ENCODE data around the gene POLDIP2.

POLDIP2 gene

DNA sequence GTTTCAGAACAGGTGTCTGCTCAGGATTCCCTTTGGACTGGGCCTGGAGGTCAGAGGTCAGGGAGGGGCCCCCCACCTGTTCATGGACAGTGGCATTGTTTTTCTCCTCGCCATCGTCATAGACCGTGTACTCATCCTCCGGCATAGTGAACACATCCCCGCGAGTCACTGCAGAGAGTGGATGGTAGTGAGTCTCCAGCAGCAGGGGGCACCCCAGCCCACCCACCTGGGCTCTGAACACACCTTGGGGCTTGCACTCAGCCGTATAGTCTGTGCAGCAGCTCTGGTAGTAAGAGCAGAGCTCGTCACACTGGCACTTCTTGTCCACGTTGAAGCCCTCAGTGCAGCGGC, 12.3 kb upstream of the POLDIP2 start:
- H3K36me3 ChIP-seq (ENCODE audit: control insufficient read depth, insufficient read depth, low read length) = no peaks in the 10 kb centered on the region
- H3K9me3 ChIP-seq (ENCODE audit: control insufficient read depth, low read length) = no peaks in the 10 kb centered on the region
- peaks cover 11% of the 10 kb centered on the region for H3K4me1 ChIP-seq (ENCODE audit: control insufficient read depth, insufficient read depth, low read length)

DNA sequence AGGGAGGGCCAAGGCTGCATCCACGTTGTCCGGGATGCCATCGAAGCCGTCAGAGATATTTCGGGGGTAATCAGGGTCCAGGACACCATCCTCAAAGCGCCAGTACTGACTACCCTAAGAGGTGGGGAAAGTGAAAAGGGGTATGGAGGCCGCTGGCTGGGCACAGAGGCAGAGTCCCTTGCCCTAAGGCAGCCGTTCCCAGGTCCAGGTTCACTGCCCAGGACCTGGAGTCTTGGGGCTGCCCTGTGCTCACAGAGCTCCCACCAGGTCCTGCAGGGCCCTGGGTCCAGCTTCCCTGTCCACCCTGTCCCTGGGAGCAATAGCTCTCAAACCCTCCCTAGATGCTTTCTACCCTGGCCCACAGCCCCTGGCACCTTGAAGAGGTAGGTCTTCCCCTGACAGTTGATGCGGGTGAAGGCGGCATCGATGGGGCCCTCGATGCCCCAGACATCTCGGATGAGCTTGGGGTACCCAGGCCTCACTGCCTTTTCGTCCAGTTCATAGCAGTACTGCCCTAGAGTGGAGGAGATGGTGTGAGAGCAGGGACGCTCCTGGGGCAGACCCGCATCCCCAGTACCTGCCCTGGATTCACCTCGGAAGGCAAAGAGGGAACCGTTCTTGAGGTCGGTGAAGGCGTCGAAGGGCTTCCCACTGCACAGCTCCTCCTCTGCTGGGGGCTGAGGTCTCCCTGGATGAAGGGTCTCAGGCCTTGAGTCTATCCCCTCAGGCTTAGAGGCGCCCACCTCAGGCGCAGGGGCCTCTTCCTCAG, 11.8 kb upstream of the POLDIP2 start:
- Histone ChIP-seq H3K27me3 (ENCODE audit: control insufficient read depth, insufficient read depth, low read length) (peaks cover 22% of the 10 kb centered on the region), H3K4me3 (ENCODE audit: low read length) (no peak overlapping the region), H3K36me3 (ENCODE audit: control insufficient read depth, insufficient read depth, low read length) (no peaks in the 10 kb centered on the region), H3K9me3 (ENCODE audit: control insufficient read depth, low read length) (no peaks in the 10 kb centered on the region), H3K9ac (ENCODE audit: low read length) (no peak overlapping the region), H3K4me1 (ENCODE audit: control insufficient read depth, insufficient read depth, low read length) (peaks cover 11% of the 10 kb centered on the region)

More for the DNA sequence above, 12.3 kb upstream of the POLDIP2 start:
- H3K4me3 ChIP-seq (ENCODE audit: low read length) = no peak overlapping the region
- H3K9ac ChIP-seq (ENCODE audit: low read length) = no peak overlapping the region
- peaks cover 22% of the 10 kb centered on the region for H3K27me3 ChIP-seq (ENCODE audit: control insufficient read depth, insufficient read depth, low read length)

DNA sequence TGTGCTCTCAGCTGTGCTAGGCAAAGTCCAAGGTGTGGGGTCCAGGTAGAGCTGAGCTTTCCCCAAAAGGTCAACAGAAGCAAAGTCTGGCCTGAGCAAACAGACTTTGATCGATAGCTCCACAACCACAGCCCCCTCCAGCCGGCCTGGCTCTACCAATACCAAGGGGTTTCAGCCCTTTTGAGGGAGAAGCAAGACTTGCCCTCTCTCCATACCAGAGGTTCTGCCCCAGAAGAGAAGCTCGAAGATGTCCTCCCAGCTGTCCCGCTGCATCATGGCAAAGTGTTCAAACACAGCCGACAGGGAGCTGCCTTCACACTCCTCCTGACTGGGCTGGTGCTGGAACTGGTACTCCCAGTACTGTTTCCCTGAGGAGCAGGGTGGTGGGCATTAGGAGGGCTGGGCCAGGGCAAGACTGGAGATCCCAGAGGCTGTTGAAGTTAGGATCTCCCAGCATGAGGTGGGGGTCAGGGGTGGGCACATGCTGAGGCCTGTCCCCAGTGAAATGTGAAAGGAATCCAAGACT, 11.0 kb upstream of the POLDIP2 start:
- no peak overlapping the region for H3K9ac ChIP-seq (ENCODE audit: low read length)
- H3K9me3 ChIP-seq (ENCODE audit: control insufficient read depth, low read length) = no peaks in the 10 kb centered on the region
- peaks cover 19% of the 10 kb centered on the region for H3K27me3 ChIP-seq (ENCODE audit: control insufficient read depth, insufficient read depth, low read length)
- H3K4me3 ChIP-seq (ENCODE audit: low read length) = no peak overlapping the region
- H3K4me1 ChIP-seq (ENCODE audit: control insufficient read depth, insufficient read depth, low read length) = peaks cover 11% of the 10 kb centered on the region
- no peaks in the 10 kb centered on the region for H3K36me3 ChIP-seq (ENCODE audit: control insufficient read depth, insufficient read depth, low read length)

DNA sequence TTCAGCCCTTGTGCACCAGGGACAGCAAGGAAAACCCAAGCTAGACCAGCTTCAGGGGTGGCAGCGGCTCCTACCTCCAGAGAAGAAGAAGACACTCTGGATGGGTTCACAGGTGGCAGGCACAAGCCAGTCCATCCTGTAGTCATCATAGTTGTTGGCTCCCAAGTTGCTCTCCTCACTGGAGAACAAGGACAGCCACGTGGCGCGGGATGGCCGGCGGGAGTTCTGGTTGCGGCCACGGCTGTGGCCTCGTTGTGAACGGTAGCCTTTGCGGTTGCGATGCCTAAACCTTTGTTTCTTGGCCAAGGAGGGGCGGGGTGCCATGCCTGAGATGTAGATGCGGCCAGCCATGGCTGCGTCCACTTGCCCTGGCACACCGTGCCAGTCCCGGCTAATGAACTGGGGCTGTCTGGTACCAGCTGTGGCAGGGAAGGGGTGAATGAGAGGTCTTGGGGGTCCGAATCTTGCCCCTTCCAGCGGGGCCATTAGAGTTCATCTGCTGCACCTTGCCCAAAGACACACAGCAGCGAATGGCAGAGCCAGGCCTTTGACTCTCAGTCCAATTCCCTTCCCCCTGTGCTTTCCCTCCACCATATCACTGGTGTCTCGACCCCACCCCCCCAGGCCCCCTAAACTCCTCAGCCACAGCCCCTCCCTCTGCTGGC, 10.4 kb upstream of the POLDIP2 start:
- peaks cover 8% of the 10 kb centered on the region for H3K4me1 ChIP-seq (ENCODE audit: control insufficient read depth, insufficient read depth, low read length)
- H3K9ac ChIP-seq (ENCODE audit: low read length) = no peak overlapping the region
- no peak overlapping the region for H3K4me3 ChIP-seq (ENCODE audit: low read length)
- no peaks in the 10 kb centered on the region for H3K36me3 ChIP-seq (ENCODE audit: control insufficient read depth, insufficient read depth, low read length)
- H3K9me3 ChIP-seq (ENCODE audit: control insufficient read depth, low read length) = no peaks in the 10 kb centered on the region
- H3K27me3 ChIP-seq (ENCODE audit: control insufficient read depth, insufficient read depth, low read length) = peaks cover 13% of the 10 kb centered on the region

DNA sequence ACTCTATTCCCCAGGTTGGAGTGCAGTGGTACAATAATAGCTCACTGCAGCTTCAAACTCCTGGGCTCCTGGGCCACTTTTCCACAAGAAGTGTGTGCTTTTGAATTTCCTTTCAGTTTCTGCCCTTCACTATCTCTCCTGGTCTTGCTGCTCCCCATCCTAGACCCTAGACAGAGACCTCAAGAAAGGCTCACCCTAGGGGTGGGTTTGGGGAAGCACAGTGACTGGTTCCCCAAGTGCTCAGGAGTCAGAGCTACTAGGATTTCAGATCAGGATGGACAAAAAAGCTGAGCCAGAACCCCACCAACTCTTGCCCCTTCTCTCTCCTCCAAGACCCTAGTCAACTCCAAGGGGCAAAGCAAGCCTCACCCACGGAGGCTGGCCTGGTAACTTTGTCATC, 9.3 kb upstream of the POLDIP2 start:
- no peaks in the 10 kb centered on the region for H3K36me3 ChIP-seq (ENCODE audit: control insufficient read depth, insufficient read depth, low read length)
- H3K9me3 ChIP-seq (ENCODE audit: control insufficient read depth, low read length) = no peaks in the 10 kb centered on the region
- H3K4me3 ChIP-seq (ENCODE audit: low read length) = no peak overlapping the region
- H3K4me1 ChIP-seq (ENCODE audit: control insufficient read depth, insufficient read depth, low read length) = peaks cover 1% of the 10 kb centered on the region
- H3K27me3 ChIP-seq (ENCODE audit: control insufficient read depth, insufficient read depth, low read length) = peaks cover 1% of the 10 kb centered on the region
- no peak overlapping the region for H3K9ac ChIP-seq (ENCODE audit: low read length)

DNA sequence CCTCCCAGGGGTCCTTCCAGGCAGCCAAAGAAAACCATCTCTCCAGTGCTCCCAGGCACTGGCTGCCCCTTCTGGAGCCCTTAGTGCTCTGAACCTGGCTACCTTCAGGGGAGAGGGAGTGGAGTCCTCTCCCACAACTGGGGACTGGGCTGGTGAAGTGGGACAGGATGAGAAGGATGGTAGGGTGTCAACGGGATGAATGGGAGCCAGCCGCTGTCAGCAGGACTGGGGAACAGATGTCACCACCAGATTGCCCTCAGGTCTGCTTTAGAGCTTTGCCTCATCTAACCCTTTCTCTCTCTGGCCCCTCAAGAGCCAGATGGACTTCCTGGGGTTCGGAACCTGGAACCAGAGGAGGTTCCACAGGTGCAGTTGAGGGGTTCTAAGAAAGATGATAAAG, 8.2 kb upstream of the POLDIP2 start:
- no peak overlapping the region for H3K9ac ChIP-seq (ENCODE audit: low read length)
- peaks cover 6% of the 10 kb centered on the region for H3K36me3 ChIP-seq (ENCODE audit: control insufficient read depth, insufficient read depth, low read length)
- no peak overlapping the region for H3K4me3 ChIP-seq (ENCODE audit: low read length)
- H3K27me3 ChIP-seq (ENCODE audit: control insufficient read depth, insufficient read depth, low read length) = no peaks in the 10 kb centered on the region
- H3K4me1 ChIP-seq (ENCODE audit: control insufficient read depth, insufficient read depth, low read length) = no peaks in the 10 kb centered on the region
- no peaks in the 10 kb centered on the region for H3K9me3 ChIP-seq (ENCODE audit: control insufficient read depth, low read length)

DNA sequence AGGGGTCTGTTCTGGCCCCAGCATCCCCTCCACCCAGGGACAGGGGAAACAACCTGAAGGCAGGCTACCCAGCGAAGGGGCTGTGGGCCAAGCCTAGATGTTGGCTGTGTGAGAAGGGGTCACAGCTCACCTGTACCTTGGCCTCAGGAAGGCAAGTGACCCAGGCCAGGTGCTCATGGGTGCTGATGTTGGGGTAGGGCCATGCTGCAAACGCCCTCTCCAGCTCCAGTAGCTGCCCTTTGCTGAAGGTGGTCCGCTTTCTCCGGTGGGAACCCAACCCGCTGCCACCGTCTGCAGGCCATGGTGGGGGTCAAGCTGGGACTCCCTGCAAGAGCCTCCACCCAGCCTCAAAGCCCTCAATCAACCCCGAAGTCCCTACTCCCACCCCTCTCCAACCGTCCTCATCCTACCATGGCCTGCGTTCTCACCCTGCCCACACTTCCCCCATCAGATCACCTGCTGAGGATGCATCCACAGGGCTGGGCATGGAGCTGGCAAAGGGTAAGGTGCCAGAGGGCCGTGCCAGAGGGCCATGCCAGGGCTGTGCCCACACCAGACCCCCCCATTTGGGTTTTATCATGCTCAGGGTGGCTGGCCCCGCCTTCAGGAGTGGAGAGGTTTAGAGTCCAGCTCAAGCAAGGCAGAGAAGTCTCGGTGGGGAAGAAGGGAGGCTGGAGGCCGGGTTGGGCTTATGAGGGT, 7.5 kb upstream of the POLDIP2 start, which contains the start of gene SEBOX:
TSS of gene SEBOX (minus strand) at position 535 of the 699 bp plus-strand sequence. CDS start at position 487, 48 bp downstream.
- Histone ChIP-seq H3K9me3 (ENCODE audit: control insufficient read depth, low read length) (no peaks in the 10 kb centered on the region), H3K36me3 (ENCODE audit: control insufficient read depth, insufficient read depth, low read length) (peaks cover 6% of the 10 kb centered on the region), H3K4me1 (ENCODE audit: control insufficient read depth, insufficient read depth, low read length) (no peaks in the 10 kb centered on the region)

DNA sequence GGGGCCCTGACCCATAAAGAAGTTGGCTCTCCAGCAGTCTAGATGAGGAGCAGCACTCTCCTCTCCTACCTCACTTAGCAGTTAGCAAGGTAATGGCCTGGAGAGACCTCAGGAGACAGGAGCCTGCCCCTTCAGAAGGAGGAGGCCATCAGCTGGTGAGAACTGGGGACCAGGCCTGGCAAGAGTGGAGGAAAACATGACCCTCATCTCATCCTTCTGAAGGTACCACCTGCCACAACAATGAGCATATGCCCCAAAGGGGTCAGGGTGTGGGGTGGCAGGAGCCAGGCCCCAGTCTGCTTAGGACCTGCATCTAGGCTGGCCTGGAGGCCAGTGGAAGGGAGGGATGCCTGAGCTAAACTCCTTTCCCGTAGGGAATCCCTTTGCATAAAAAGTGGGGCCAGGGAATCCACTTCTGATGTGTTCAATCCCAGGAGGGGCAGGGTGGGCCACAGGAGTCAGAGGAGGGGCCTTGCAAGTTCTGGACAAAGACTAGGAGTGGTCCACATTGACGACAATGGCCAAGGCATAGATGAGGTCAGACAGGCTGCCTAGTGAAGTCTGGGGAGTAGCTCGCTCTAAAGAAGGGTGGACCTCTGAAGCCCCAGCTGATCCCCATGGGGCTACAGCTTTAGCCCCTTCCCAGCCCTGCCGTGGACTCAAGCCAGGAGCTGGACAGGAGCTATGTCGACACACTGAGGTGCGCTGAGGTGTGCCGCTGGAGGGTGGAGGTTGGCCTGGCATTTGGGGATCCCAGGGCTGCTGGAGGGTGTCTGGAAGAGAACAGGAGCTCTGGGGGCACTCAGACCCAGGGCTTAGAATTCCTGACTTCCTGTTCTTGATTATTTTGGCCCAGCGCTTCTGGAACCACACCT, 6.7 kb upstream of the POLDIP2 start:
- H3K36me3 ChIP-seq (ENCODE audit: control insufficient read depth, insufficient read depth, low read length) = peaks cover 6% of the 10 kb centered on the region

More for the DNA sequence above, 7.5 kb upstream of the POLDIP2 start, which contains the start of gene SEBOX:
- H3K4me3 ChIP-seq (ENCODE audit: low read length) = no peak within 1 kb of the TSS
- H3K27me3 ChIP-seq (ENCODE audit: control insufficient read depth, insufficient read depth, low read length) = no peaks in the 10 kb centered on the region
- no peak within 1 kb of the TSS for H3K9ac ChIP-seq (ENCODE audit: low read length)

DNA sequence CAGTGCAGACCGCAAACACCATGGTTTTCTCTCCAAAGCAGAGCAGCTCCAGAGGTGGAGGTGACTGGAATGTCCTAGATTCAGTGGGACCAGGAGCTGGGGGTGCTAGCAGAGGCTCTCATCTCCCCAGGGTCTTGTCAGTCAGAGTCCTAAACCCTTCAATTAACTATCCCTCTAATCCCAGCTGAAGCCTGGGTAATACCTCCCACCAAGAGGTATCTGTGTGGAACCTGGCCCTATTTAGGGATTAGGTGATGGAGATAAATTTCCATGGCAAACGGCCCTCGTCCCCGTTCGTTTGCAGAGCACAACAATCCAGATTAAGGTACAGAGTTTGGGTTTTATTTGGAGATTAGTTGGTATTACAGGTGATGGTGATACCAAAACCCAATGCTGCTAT, 5.9 kb upstream of the POLDIP2 start:
- Histone ChIP-seq H3K4me3 (ENCODE audit: low read length) (no peak overlapping the region), H3K36me3 (ENCODE audit: control insufficient read depth, insufficient read depth, low read length) (peaks cover 6% of the 10 kb centered on the region), H3K9me3 (ENCODE audit: control insufficient read depth, low read length) (no peaks in the 10 kb centered on the region), H3K27me3 (ENCODE audit: control insufficient read depth, insufficient read depth, low read length) (no peaks in the 10 kb centered on the region), H3K9ac (ENCODE audit: low read length) (no peak overlapping the region), H3K4me1 (ENCODE audit: control insufficient read depth, insufficient read depth, low read length) (peaks cover 4% of the 10 kb centered on the region)

More for the DNA sequence above, 6.7 kb upstream of the POLDIP2 start:
- Histone ChIP-seq H3K27me3 (ENCODE audit: control insufficient read depth, insufficient read depth, low read length) (no peaks in the 10 kb centered on the region), H3K9ac (ENCODE audit: low read length) (no peak overlapping the region), H3K9me3 (ENCODE audit: control insufficient read depth, low read length) (no peaks in the 10 kb centered on the region), H3K4me3 (ENCODE audit: low read length) (no peak overlapping the region), H3K4me1 (ENCODE audit: control insufficient read depth, insufficient read depth, low read length) (no peaks in the 10 kb centered on the region)

DNA sequence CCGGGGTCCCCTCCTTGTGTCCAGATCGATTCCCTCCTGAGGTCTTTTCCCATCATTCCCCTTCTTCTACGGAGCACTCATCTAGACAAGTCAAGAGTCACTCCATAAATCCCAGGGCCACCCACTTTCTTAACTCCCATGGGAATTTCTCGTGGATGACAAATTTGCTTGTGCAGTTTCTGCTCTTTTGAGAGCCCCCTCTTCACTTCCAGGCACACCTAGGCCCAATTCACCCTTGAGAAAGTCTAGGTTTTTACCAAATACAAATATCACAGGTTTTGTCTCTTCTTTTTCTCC, 522 bp upstream of the POLDIP2 start:
- peaks cover 17% of the 10 kb centered on the region for H3K36me3 ChIP-seq (ENCODE audit: control insufficient read depth, insufficient read depth, low read length)
- H3K4me3 ChIP-seq (ENCODE audit: low read length) = peak overlapping the region; percentile 80
- H3K4me1 ChIP-seq (ENCODE audit: control insufficient read depth, insufficient read depth, low read length) = peaks cover 13% of the 10 kb centered on the region
- no peaks in the 10 kb centered on the region for H3K27me3 ChIP-seq (ENCODE audit: control insufficient read depth, insufficient read depth, low read length)
- H3K9me3 ChIP-seq (ENCODE audit: control insufficient read depth, low read length) = no peaks in the 10 kb centered on the region
- peak overlapping the region; percentile 96 for H3K9ac ChIP-seq (ENCODE audit: low read length)

DNA sequence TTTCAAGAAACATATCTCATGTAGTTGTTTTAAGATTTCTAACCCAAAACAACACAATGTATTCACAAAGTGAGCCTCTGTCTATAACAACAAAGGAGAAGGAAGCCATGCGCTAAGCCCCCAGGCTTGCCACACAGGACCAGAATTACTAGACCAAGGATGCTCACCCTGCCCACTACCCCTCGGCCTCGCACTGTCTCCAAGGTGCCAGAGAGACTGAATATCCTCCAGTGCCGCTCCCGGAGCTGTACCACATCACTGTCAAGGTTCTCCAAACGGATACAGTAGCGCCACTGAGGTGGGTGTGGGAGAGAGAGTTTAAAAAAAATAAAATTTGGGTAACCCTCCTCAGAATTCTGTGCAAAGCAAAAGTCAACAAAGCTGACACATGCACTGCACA, 7.1 kb downstream of the POLDIP2 start:
- Histone ChIP-seq H3K4me1 (ENCODE audit: control insufficient read depth, insufficient read depth, low read length) (no peaks in the 10 kb centered on the region), H3K9me3 (ENCODE audit: control insufficient read depth, low read length) (no peaks in the 10 kb centered on the region), H3K4me3 (ENCODE audit: low read length) (no peak overlapping the region), H3K9ac (ENCODE audit: low read length) (no peak overlapping the region), H3K27me3 (ENCODE audit: control insufficient read depth, insufficient read depth, low read length) (no peaks in the 10 kb centered on the region), H3K36me3 (ENCODE audit: control insufficient read depth, insufficient read depth, low read length) (peaks cover 35% of the 10 kb centered on the region)
